ENCODE results near the gene RIPPLY3.

GRCh38 chr21:36976228-36976861 lies 30.2 kb upstream of the RIPPLY3 start:
- TF ChIP-seq POLR2A (IDR thresholded peaks at IDR 0.05) = no peak
- no peak for TF ChIP-seq CTCF (IDR thresholded peaks at IDR 0.05)
- no peak for TF ChIP-seq EP300 (IDR thresholded peaks at IDR 0.05)
- no peak for TF ChIP-seq POLR2AphosphoS5 (IDR thresholded peaks at IDR 0.05)

All from suprapubic skin (tissue), 4 donors.